Retinal pigment epithelial cell (primary cell): ENCODE measurements around the gene EML5.

Experiments used
- DNase-seq: peaks from one replicate; pipeline ENCODE4 v3.0.0-alpha.2; 2010; ENCODE audit warnings: low read depth
- H3K4me3 ChIP-seq: 2 replicates; pipeline ENCODE4 v1.5.1; 2011; ENCODE audit warnings: mild to moderate bottlenecking, low read length, control low read depth, moderate library complexity
- CTCF ChIP-seq: conservative IDR thresholded peaks from 2 replicates; pipeline ENCODE4 v1.5.1; 2011; ENCODE audit warnings: low read depth, low read length, control low read depth, inconsistent platforms

Gene EML5

DNA sequence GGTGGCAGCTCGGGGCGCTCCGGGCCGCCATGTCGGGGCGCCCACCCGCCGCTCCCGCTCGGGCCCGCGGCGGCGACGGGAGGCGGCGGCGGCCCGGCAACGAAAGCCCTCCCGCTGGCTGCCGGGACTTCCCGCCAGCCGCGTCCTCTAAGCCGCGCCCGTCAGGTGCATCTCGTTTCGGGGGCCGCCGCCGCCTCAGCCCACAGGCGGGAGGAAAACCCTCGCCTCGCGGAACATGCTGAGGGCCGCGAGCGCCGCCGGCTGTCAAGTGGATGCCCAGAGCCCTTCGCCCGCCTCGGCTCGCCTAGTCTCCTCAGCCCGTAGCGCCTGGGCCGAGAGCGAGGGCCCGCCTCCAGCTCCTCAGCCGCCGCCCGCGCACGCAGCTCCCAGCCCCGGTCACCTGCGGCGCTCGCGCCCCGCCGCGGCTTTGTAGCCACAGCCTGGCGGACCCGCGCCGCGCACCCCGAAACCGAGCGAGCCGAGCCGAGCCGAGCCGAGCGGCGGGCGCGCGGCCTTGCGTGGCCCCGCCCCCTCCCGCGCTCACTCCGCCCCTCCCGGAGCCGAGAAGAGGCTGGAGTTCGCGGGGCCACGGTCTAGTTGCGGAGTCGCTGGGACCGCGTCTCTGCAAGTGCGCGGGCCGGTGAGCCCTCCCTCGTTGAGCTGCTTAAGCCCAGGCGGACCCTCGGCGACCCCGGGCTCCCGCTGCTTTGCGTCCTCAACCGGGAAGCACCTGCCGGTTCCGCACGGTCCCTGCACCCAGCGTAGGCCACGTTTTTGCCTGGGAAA lies at the start of gene EML5:
EML5 (minus strand) TSS at position 481 of the 786 bp plus-strand sequence; CDS start at position 31, 450 bp downstream.
- TF ChIP-seq CTCF = peak; percentile 38
- peak; percentile 42 for DNase-seq
- H3K4me3 ChIP-seq = peak within 1 kb of the TSS; percentile 75

DNA sequence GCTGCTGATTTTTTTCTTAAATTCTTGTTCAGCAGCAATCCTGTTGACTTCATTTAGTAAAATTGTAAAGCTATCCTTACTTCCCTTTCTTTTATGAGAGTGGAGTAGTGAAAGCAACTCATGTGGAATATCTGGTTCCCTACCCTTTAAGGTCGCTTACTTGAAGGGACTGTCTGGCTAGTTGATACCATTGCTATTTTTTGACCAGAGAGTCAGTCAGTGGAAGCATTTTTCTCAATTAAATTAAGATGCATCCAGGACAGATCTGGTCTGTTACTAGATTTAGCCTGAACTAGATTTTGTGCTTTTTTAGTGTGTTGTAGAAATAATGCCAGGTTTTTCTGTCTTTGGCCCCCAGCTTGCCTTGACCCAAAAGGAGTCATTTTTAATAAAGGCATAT lies 49.7 kb upstream of the EML5 start:
- H3K4me3 ChIP-seq = no peak overlapping the region
- DNase-seq = no peak
- no peak for TF ChIP-seq CTCF

DNA sequence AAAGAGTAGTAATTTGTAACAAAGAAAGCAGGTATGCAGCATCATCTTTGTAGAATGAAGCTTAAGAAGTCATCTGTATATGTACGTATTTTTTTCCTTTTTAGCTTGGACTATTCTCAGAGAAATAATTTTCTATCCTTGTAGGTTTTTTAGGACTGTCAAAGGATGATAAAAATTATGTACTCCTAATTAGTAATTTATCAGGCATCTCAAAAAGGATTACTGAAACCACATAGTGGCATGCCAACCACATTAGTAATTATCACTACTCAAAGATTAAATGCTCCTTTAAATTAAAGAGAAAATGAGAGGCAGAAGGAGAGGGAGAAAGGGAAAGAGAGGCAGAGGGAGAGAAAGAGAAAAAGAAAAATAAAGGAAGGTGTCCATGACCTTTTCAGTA lies 49.0 kb upstream of the EML5 start:
- DNase-seq = no peak
- no peak for TF ChIP-seq CTCF
- no peak overlapping the region for H3K4me3 ChIP-seq

GRCh38 chr14:88840926-88841325 lies 48.2 kb upstream of the EML5 start:
- TF ChIP-seq CTCF = no peak
- DNase-seq = no peak
- no peak overlapping the region for H3K4me3 ChIP-seq

- H3K4me3 ChIP-seq = no peak overlapping the region
- no peak for DNase-seq
- TF ChIP-seq CTCF = no peak
Measured at GRCh38 chr14:88838015-88838414, 45.3 kb upstream of the EML5 start.

DNA sequence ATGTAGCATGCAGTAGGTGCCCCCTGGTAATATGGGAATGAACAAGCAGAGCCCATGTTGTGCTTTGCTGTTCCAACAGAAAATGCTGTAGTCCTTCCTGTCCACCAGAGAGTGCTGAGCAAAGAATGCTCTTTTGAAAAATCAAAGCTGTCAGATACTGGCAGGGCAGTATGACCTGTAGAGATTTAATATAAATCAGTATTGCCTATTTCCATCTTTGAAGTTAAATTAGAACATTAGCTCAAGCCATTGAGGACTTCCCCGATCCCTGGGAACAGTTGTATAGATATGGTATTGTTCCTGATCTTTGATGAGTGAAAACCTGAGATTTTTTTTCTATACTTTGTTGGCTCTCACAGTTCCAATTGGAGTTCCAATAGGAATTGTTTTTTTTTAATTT lies 44.7 kb upstream of the EML5 start:
- no peak for TF ChIP-seq CTCF
- DNase-seq = no peak
- H3K4me3 ChIP-seq = no peak overlapping the region

- no peak overlapping the region for H3K4me3 ChIP-seq
- no peak for DNase-seq
- TF ChIP-seq CTCF = no peak
Measured at GRCh38 chr14:88835661-88836060, 42.9 kb upstream of the EML5 start.
